22Rv1 (cell line): ENCODE measurements around the gene C11orf21.

Experiments
- CTCF ChIP-seq: fragments of 450-650 bp; IDR thresholded peaks from 2 replicates; pipeline ENCODE4 v1.5.1; 2017; ENCODE audit warnings: mild to moderate bottlenecking
- ZFX ChIP-seq: fragments of 450-650 bp; IDR thresholded peaks from 2 replicates; pipeline ENCODE4 v1.6.1; 2017; ENCODE audit warnings: antibody characterized with exemption, borderline replicate concordance

GRCh38 chr11:2270322-2271076 lies 31.2 kb downstream of the C11orf21 start, which contains the start of gene ASCL2:
- TF ChIP-seq CTCF (no peak), ZFX (no peak)
